CD8-positive, alpha-beta memory T cell (primary cell): ENCODE results near the gene COL9A2. TPM values are rescaled to one million over a fixed set of nuclear protein-coding genes. Genes with fewer than 3 reads are reported as not detected.

ENCODE experiments used
- CTCF ChIA-PET: fragments of 350-600 bp; sonication (Branson Sonifier 250); formaldehyde crosslinking; loops from one replicate; lab custom pipeline; 2021; ENCODE audit warnings: antibody characterized with exemption; lab: Charles Lee
- POLR2A ChIA-PET: fragments of 350-600 bp; sonication (Branson Sonifier 250); formaldehyde crosslinking; loops from one replicate; lab custom pipeline; 2021; ENCODE audit warnings: antibody characterized with exemption; lab: Charles Lee
- DNase-seq, 5 donors: peaks; one replicate each; pipeline versions ENCODE4 v3.0.0 to v3.0.0-alpha.2; 2020 to 2022; ENCODE audit warnings: mixed read lengths in 1 of 5
- H3K27ac ChIP-seq: one replicate; pipeline ENCODE4 v1.7.0; 2013; ENCODE audit warnings: low read depth, mild to moderate bottlenecking, low read length, moderate library complexity
- H3K27me3 ChIP-seq: 2 replicates; pipeline ENCODE4 v1.7.0; 2013; ENCODE audit warnings: low read length, mild to moderate bottlenecking; ENCODE audit not compliant: insufficient read depth, poor library complexity, severe bottlenecking
- H3K36me3 ChIP-seq: 2 replicates; pipeline ENCODE4 v1.7.0; 2013; ENCODE audit warnings: mild to moderate bottlenecking, low read length, moderate library complexity; ENCODE audit not compliant: insufficient read depth
- H3K4me1 ChIP-seq: 2 replicates; pipeline ENCODE4 v1.7.0; 2013; ENCODE audit warnings: mild to moderate bottlenecking, low read length, moderate library complexity; ENCODE audit not compliant: insufficient read depth
- H3K4me3 ChIP-seq: 2 replicates; pipeline ENCODE4 v1.7.0; 2013; ENCODE audit warnings: mild to moderate bottlenecking, low read length
- H3K9me3 ChIP-seq: 2 replicates; pipeline ENCODE4 v1.7.0; 2013; ENCODE audit warnings: mild to moderate bottlenecking, low read length
- H3K27ac Mint-ChIP-seq, 8 donors: one replicate each; pipeline ENCODE4 v1.8.0; 2020 to 2021; ENCODE audit warnings: mixed read lengths in 8 of 8, mild to moderate bottlenecking in 6 of 8, inconsistent platforms in 3 of 8, moderate library complexity in 3 of 8
- H3K27me3 Mint-ChIP-seq, 2 donors: one replicate each; pipeline ENCODE4 v1.8.0; 2020 to 2021; ENCODE audit warnings: mixed read lengths in 2 of 2, mild to moderate bottlenecking in 1 of 2, moderate library complexity in 1 of 2
- H3K36me3 Mint-ChIP-seq, 3 donors: one replicate each; pipeline ENCODE4 v1.8.0; 2020 to 2021; ENCODE audit warnings: mixed read lengths in 3 of 3, inconsistent platforms in 1 of 3, mild to moderate bottlenecking in 1 of 3
- H3K4me1 Mint-ChIP-seq, 3 donors: one replicate each; pipeline ENCODE4 v1.8.0; 2020 to 2021; ENCODE audit warnings: mixed read lengths in 3 of 3, inconsistent platforms in 1 of 3, mild to moderate bottlenecking in 1 of 3
- H3K4me3 Mint-ChIP-seq, 7 donors: one replicate each; pipeline ENCODE4 v1.8.0; 2020 to 2021; ENCODE audit warnings: mixed read lengths in 7 of 7, mild to moderate bottlenecking in 6 of 7, moderate library complexity in 4 of 7, inconsistent platforms in 2 of 7
- H3K9me3 Mint-ChIP-seq, 5 donors: one replicate each; pipeline ENCODE4 v1.8.0; 2020 to 2022; ENCODE audit warnings: mixed read lengths in 5 of 5, mild to moderate bottlenecking in 3 of 5, moderate library complexity in 2 of 5, inconsistent platforms in 1 of 5
- polyA plus RNA-seq: library from polyadenylated mRNA; unstranded; fragments of 300-500 nt; fragmentation: Illumina TruSeq; gene quantifications from one replicate; pipeline ENCODE4 v1.2.3, GENCODE V29; 2021
- total RNA-seq, 2 experiments: library from RNA; stranded (reverse); gene quantifications; one replicate each; pipeline ENCODE4 v1.2.3, GENCODE V29; 2021

The COL9A2 gene
- total and polyA plus RNA-seq, 3 experiments from 2014 or later = 0.68 to 5.5 (median 4.4) TPM

- H3K4me1 Mint-ChIP-seq = no peaks in the 10 kb centered on the region
- no peak overlapping the region for H3K27ac Mint-ChIP-seq
- H3K9me3 Mint-ChIP-seq = no peaks in the 10 kb centered on the region
- Histone ChIP-seq H3K36me3 (no peaks in the 10 kb centered on the region), H3K27ac (no peak overlapping the region), H3K4me3 (no peak overlapping the region), H3K9me3 (no peaks in the 10 kb centered on the region), H3K27me3 (no peaks in the 10 kb centered on the region), H3K4me1 (no peaks in the 10 kb centered on the region)
- CTCF ChIA-PET = no interaction called here
- H3K4me3 Mint-ChIP-seq = no peak overlapping the region
- no peaks in the 10 kb centered on the region for H3K36me3 Mint-ChIP-seq
- DNase-seq = no peak
- POLR2A ChIA-PET = no interaction called here
- no peaks in the 10 kb centered on the region for H3K27me3 Mint-ChIP-seq
These were observed 13.9 kb downstream of the COL9A2 start for GRCh38 chr1:40303051-40303771.

- CTCF ChIA-PET = no interaction called here
- Mint-ChIP-seq H3K36me3 (no peaks in the 10 kb centered on the region), H3K9me3 (no peaks in the 10 kb centered on the region), H3K27ac (no peak overlapping the region), H3K27me3 (no peaks in the 10 kb centered on the region), H3K4me1 (no peaks in the 10 kb centered on the region), H3K4me3 (no peak overlapping the region)
- no peaks in the 10 kb centered on the region for H3K4me1 ChIP-seq
- no peak overlapping the region for H3K4me3 ChIP-seq
- no peaks in the 10 kb centered on the region for H3K9me3 ChIP-seq
- no peaks in the 10 kb centered on the region for H3K36me3 ChIP-seq
- H3K27me3 ChIP-seq = no peaks in the 10 kb centered on the region
- no peak for DNase-seq
- POLR2A ChIA-PET = no interaction called here
- H3K27ac ChIP-seq = no peak overlapping the region
These were observed 14.6 kb downstream of the COL9A2 start for GRCh38 chr1:40302475-40302874.

GRCh38 chr1:40301541-40302299, 15.4 kb downstream of the COL9A2 start:
- no peak for DNase-seq
- Mint-ChIP-seq H3K36me3 (no peaks in the 10 kb centered on the region), H3K27me3 (no peaks in the 10 kb centered on the region), H3K4me1 (no peaks in the 10 kb centered on the region), H3K9me3 (no peaks in the 10 kb centered on the region), H3K27ac (no peak overlapping the region), H3K4me3 (no peak overlapping the region)
- H3K27me3 ChIP-seq = no peaks in the 10 kb centered on the region
- H3K4me3 ChIP-seq = no peak overlapping the region
- no peaks in the 10 kb centered on the region for H3K4me1 ChIP-seq
- CTCF ChIA-PET = interaction anchor here (0.9 kb wide), 1 partner anchor 10 kb away, joined by 3 read pairs; no protein-coding TSS in a partner anchor
- no peak overlapping the region for H3K27ac ChIP-seq
- POLR2A ChIA-PET = no interaction called here
- no peaks in the 10 kb centered on the region for H3K9me3 ChIP-seq
- H3K36me3 ChIP-seq = no peaks in the 10 kb centered on the region

DNA sequence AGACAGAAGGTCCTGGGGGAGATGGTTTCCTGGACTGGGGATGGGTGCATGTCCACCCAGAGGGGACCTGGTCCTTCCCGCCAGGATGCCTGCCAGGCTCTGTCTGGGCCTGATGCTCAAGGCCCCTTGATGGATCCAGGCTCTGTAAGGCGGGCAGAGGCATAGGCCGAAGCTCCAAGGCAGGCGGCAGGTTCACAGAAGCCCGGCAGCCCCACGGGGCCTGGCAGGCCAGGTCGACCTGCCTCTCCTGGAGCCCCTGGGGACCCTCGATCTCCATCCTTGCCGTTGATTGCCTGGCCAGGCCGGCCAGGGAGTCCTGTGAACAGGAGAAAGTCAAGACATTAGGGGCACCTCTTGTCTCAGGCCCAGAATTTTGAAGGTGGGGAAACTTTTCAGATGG, 16.0 kb downstream of the COL9A2 start:
- no peak overlapping the region for H3K4me3 ChIP-seq
- no peak for DNase-seq
- Mint-ChIP-seq H3K9me3 (no peaks in the 10 kb centered on the region), H3K4me1 (no peaks in the 10 kb centered on the region), H3K4me3 (no peak overlapping the region), H3K36me3 (no peaks in the 10 kb centered on the region), H3K27me3 (no peaks in the 10 kb centered on the region), H3K27ac (no peak overlapping the region)
- H3K4me1 ChIP-seq = no peaks in the 10 kb centered on the region
- no peak overlapping the region for H3K27ac ChIP-seq
- H3K36me3 ChIP-seq = no peaks in the 10 kb centered on the region
- H3K9me3 ChIP-seq = no peaks in the 10 kb centered on the region
- POLR2A ChIA-PET = no interaction called here
- CTCF ChIA-PET = interaction anchor here (0.9 to 1.1 kb wide), 2 partner anchors 10 to 216 kb away, joined by 3 read pairs; no protein-coding TSS in a partner anchor
- H3K27me3 ChIP-seq = no peaks in the 10 kb centered on the region

DNA sequence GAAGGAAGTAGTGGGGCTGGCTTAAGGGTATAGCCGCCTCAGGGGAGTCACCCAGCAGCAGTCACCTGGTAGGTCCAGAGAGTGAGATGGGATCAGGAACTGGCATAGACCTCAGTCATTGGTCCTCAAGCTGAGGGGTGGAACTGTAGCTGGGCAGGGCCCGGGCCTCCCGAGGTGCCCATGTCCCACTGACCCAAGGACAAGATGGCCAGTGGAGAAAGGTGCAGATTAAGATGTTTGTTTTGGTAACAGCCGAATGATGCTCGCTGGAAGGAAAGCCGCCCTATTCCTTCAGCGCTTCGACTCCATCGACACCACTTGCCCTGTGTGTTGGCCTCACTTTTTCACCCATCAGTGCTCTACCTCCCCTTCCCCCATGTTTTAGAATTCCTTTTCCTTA, 16.4 kb downstream of the COL9A2 start:
- H3K9me3 Mint-ChIP-seq = no peaks in the 10 kb centered on the region

GRCh38 chr1:40300249-40300567, 16.9 kb downstream of the COL9A2 start:
- no peak overlapping the region for H3K4me3 ChIP-seq
- Mint-ChIP-seq H3K27ac (no peak overlapping the region), H3K9me3 (no peaks in the 10 kb centered on the region), H3K4me3 (no peak overlapping the region), H3K36me3 (no peaks in the 10 kb centered on the region), H3K27me3 (no peaks in the 10 kb centered on the region), H3K4me1 (no peaks in the 10 kb centered on the region)
- no peaks in the 10 kb centered on the region for H3K36me3 ChIP-seq
- DNase-seq = no peak
- H3K27me3 ChIP-seq = no peaks in the 10 kb centered on the region
- H3K4me1 ChIP-seq = no peaks in the 10 kb centered on the region
- no peak overlapping the region for H3K27ac ChIP-seq
- no peaks in the 10 kb centered on the region for H3K9me3 ChIP-seq
- ChIA-PET POLR2A (no interaction called here), CTCF (interaction anchor here (1.1 kb wide), 1 partner anchor 215 kb away, joined by 3 read pairs; no protein-coding TSS in a partner anchor)

More for the DNA sequence above, 16.4 kb downstream of the COL9A2 start:
- no peaks in the 10 kb centered on the region for H3K27me3 ChIP-seq
- H3K36me3 ChIP-seq = no peaks in the 10 kb centered on the region
- H3K4me1 ChIP-seq = no peaks in the 10 kb centered on the region
- Mint-ChIP-seq H3K27ac (no peak overlapping the region), H3K36me3 (no peaks in the 10 kb centered on the region), H3K4me1 (no peaks in the 10 kb centered on the region), H3K4me3 (no peak overlapping the region), H3K27me3 (no peaks in the 10 kb centered on the region)
- no peaks in the 10 kb centered on the region for H3K9me3 ChIP-seq
- ChIA-PET POLR2A (no interaction called here), CTCF (interaction anchor here (1.1 kb wide), 1 partner anchor 216 kb away, joined by 3 read pairs; no protein-coding TSS in a partner anchor)
- H3K4me3 ChIP-seq = no peak overlapping the region
- DNase-seq = no peak
- no peak overlapping the region for H3K27ac ChIP-seq

GRCh38 chr1:40299366-40300248, 17.5 kb downstream of the COL9A2 start:
- ChIA-PET CTCF (interaction anchor here (1.1 to 1.3 kb wide), 2 partner anchors 19 to 215 kb away, joined by 3 read pairs; no protein-coding TSS in a partner anchor), POLR2A (no interaction called here)
- H3K36me3 ChIP-seq = no peaks in the 10 kb centered on the region
- H3K9me3 Mint-ChIP-seq = no peaks in the 10 kb centered on the region
- no peaks in the 10 kb centered on the region for H3K27me3 Mint-ChIP-seq
- H3K4me3 Mint-ChIP-seq = no peak overlapping the region
- H3K4me3 ChIP-seq = no peak overlapping the region
- peak overlapping the region in 1 of 8 donors; percentile 42 for H3K27ac Mint-ChIP-seq
- H3K4me1 Mint-ChIP-seq = no peaks in the 10 kb centered on the region
- no peaks in the 10 kb centered on the region for H3K4me1 ChIP-seq
- no peaks in the 10 kb centered on the region for H3K27me3 ChIP-seq
- H3K9me3 ChIP-seq = no peaks in the 10 kb centered on the region
- H3K27ac ChIP-seq = no peak overlapping the region
- no peak for DNase-seq
- H3K36me3 Mint-ChIP-seq = no peaks in the 10 kb centered on the region
